ENCODE results near the gene OPA3.

OPA3 gene

GRCh38 chr19:45528149-45528743 is 56.4 kb downstream of the OPA3 start:
- no peak for DNase-seq (ENCODE audit: low read depth)
- Histone ChIP-seq H3K27me3 (replicated peaks; ENCODE audit: control insufficient read depth, insufficient read depth, low read length) (no peaks in the 10 kb centered on the region), H3K9me3 (ENCODE audit: control insufficient read depth, low read length) (no peaks in the 10 kb centered on the region), H3K4me3 (ENCODE audit: low read length) (no peak overlapping the region), H3K4me1 (ENCODE audit: control insufficient read depth, insufficient read depth, low read length) (no peaks in the 10 kb centered on the region), H3K9ac (ENCODE audit: low read length) (no peak overlapping the region), H3K36me3 (ENCODE audit: control insufficient read depth, insufficient read depth, low read length, severe bottlenecking) (peaks cover 31% of the 10 kb centered on the region)

- no peak overlapping the region for H3K4me3 ChIP-seq (ENCODE audit: low read length)
- H3K9ac ChIP-seq (ENCODE audit: low read length), result no peak overlapping the region
- no peaks in the 10 kb centered on the region for H3K9me3 ChIP-seq (ENCODE audit: control insufficient read depth, low read length)
- H3K36me3 ChIP-seq (ENCODE audit: control insufficient read depth, insufficient read depth, low read length, severe bottlenecking), result peaks cover 31% of the 10 kb centered on the region
- H3K4me1 ChIP-seq (ENCODE audit: control insufficient read depth, insufficient read depth, low read length), result no peaks in the 10 kb centered on the region
- DNase-seq (ENCODE audit: low read depth), result no peak
- H3K27me3 ChIP-seq (replicated peaks; ENCODE audit: control insufficient read depth, insufficient read depth, low read length), result no peaks in the 10 kb centered on the region
Observed at GRCh38 chr19:45527731-45528130, 56.9 kb downstream of the OPA3 start.

- H3K27me3 ChIP-seq (replicated peaks; ENCODE audit: control insufficient read depth, insufficient read depth, low read length), result no peaks in the 10 kb centered on the region
- no peaks in the 10 kb centered on the region for H3K4me1 ChIP-seq (ENCODE audit: control insufficient read depth, insufficient read depth, low read length)
- H3K36me3 ChIP-seq (ENCODE audit: control insufficient read depth, insufficient read depth, low read length, severe bottlenecking), result peaks cover 31% of the 10 kb centered on the region
- no peak overlapping the region for H3K4me3 ChIP-seq (ENCODE audit: low read length)
- no peaks in the 10 kb centered on the region for H3K9me3 ChIP-seq (ENCODE audit: control insufficient read depth, low read length)
- no peak overlapping the region for H3K9ac ChIP-seq (ENCODE audit: low read length)
- no peak for DNase-seq (ENCODE audit: low read depth)
Observed at GRCh38 chr19:45526971-45527370, 57.6 kb downstream of the OPA3 start.

GRCh38 chr19:45526143-45526542 is 58.5 kb downstream of the OPA3 start:
- Histone ChIP-seq H3K4me1 (ENCODE audit: control insufficient read depth, insufficient read depth, low read length) (no peaks in the 10 kb centered on the region), H3K4me3 (ENCODE audit: low read length) (no peak overlapping the region), H3K9me3 (ENCODE audit: control insufficient read depth, low read length) (no peaks in the 10 kb centered on the region), H3K27me3 (replicated peaks; ENCODE audit: control insufficient read depth, insufficient read depth, low read length) (no peaks in the 10 kb centered on the region), H3K9ac (ENCODE audit: low read length) (no peak overlapping the region), H3K36me3 (ENCODE audit: control insufficient read depth, insufficient read depth, low read length, severe bottlenecking) (peaks cover 31% of the 10 kb centered on the region)
- peak; percentile 63 for DNase-seq (ENCODE audit: low read depth)

GRCh38 chr19:45524575-45525129 is 60.0 kb downstream of the OPA3 start:
- H3K4me3 ChIP-seq (ENCODE audit: low read length), result no peak overlapping the region
- no peak overlapping the region for H3K9ac ChIP-seq (ENCODE audit: low read length)
- H3K4me1 ChIP-seq (ENCODE audit: control insufficient read depth, insufficient read depth, low read length), result no peaks in the 10 kb centered on the region
- DNase-seq (ENCODE audit: low read depth), result no peak
- no peaks in the 10 kb centered on the region for H3K9me3 ChIP-seq (ENCODE audit: control insufficient read depth, low read length)
- H3K27me3 ChIP-seq (replicated peaks; ENCODE audit: control insufficient read depth, insufficient read depth, low read length), result no peaks in the 10 kb centered on the region
- peaks cover 35% of the 10 kb centered on the region for H3K36me3 ChIP-seq (ENCODE audit: control insufficient read depth, insufficient read depth, low read length, severe bottlenecking)

GRCh38 chr19:45523642-45524256 is 60.9 kb downstream of the OPA3 start:
- Histone ChIP-seq H3K27me3 (replicated peaks; ENCODE audit: control insufficient read depth, insufficient read depth, low read length) (no peaks in the 10 kb centered on the region), H3K4me1 (ENCODE audit: control insufficient read depth, insufficient read depth, low read length) (no peaks in the 10 kb centered on the region), H3K9me3 (ENCODE audit: control insufficient read depth, low read length) (no peaks in the 10 kb centered on the region), H3K36me3 (ENCODE audit: control insufficient read depth, insufficient read depth, low read length, severe bottlenecking) (peaks cover 35% of the 10 kb centered on the region), H3K9ac (ENCODE audit: low read length) (no peak overlapping the region), H3K4me3 (ENCODE audit: low read length) (no peak overlapping the region)
- peak; percentile 92 for DNase-seq (ENCODE audit: low read depth)

- H3K4me1 ChIP-seq (ENCODE audit: control insufficient read depth, insufficient read depth, low read length), result no peaks in the 10 kb centered on the region
- peaks cover 40% of the 10 kb centered on the region for H3K36me3 ChIP-seq (ENCODE audit: control insufficient read depth, insufficient read depth, low read length, severe bottlenecking)
- H3K4me3 ChIP-seq (ENCODE audit: low read length), result no peak overlapping the region
- DNase-seq (ENCODE audit: low read depth), result no peak
- H3K27me3 ChIP-seq (replicated peaks; ENCODE audit: control insufficient read depth, insufficient read depth, low read length), result no peaks in the 10 kb centered on the region
- H3K9ac ChIP-seq (ENCODE audit: low read length), result no peak overlapping the region
- H3K9me3 ChIP-seq (ENCODE audit: control insufficient read depth, low read length), result no peaks in the 10 kb centered on the region
Observed at GRCh38 chr19:45522010-45522941, 62.3 kb downstream of the OPA3 start.

GRCh38 chr19:45518469-45518826 is 66.2 kb downstream of the OPA3 start:
- peaks cover 14% of the 10 kb centered on the region for H3K4me1 ChIP-seq (ENCODE audit: control insufficient read depth, insufficient read depth, low read length)

GRCh38 chr19:45517641-45518468 is 66.7 kb downstream of the OPA3 start:
- no peaks in the 10 kb centered on the region for H3K27me3 ChIP-seq (replicated peaks; ENCODE audit: control insufficient read depth, insufficient read depth, low read length)
- no peak overlapping the region for H3K9ac ChIP-seq (ENCODE audit: low read length)

More at GRCh38 chr19:45518469-45518826, 66.2 kb downstream of the OPA3 start:
- H3K27me3 ChIP-seq (replicated peaks; ENCODE audit: control insufficient read depth, insufficient read depth, low read length), result no peaks in the 10 kb centered on the region
- no peak overlapping the region for H3K9ac ChIP-seq (ENCODE audit: low read length)
- no peak for DNase-seq (ENCODE audit: low read depth)
- H3K9me3 ChIP-seq (ENCODE audit: control insufficient read depth, low read length), result no peaks in the 10 kb centered on the region
- H3K4me3 ChIP-seq (ENCODE audit: low read length), result no peak overlapping the region
- H3K36me3 ChIP-seq (ENCODE audit: control insufficient read depth, insufficient read depth, low read length, severe bottlenecking), result peaks cover 18% of the 10 kb centered on the region

GRCh38 chr19:45517238-45517637 is 67.4 kb downstream of the OPA3 start:
- DNase-seq (ENCODE audit: low read depth), result no peak
- H3K4me3 ChIP-seq (ENCODE audit: low read length), result no peak overlapping the region

More at GRCh38 chr19:45517641-45518468, 66.7 kb downstream of the OPA3 start:
- Histone ChIP-seq H3K4me3 (ENCODE audit: low read length) (no peak overlapping the region), H3K9me3 (ENCODE audit: control insufficient read depth, low read length) (no peaks in the 10 kb centered on the region), H3K36me3 (ENCODE audit: control insufficient read depth, insufficient read depth, low read length, severe bottlenecking) (peaks cover 18% of the 10 kb centered on the region), H3K4me1 (ENCODE audit: control insufficient read depth, insufficient read depth, low read length) (peaks cover 14% of the 10 kb centered on the region)
- DNase-seq (ENCODE audit: low read depth), result no peak

More at GRCh38 chr19:45517238-45517637, 67.4 kb downstream of the OPA3 start:
- Histone ChIP-seq H3K4me1 (ENCODE audit: control insufficient read depth, insufficient read depth, low read length) (peaks cover 14% of the 10 kb centered on the region), H3K9ac (ENCODE audit: low read length) (no peak overlapping the region), H3K27me3 (replicated peaks; ENCODE audit: control insufficient read depth, insufficient read depth, low read length) (no peaks in the 10 kb centered on the region), H3K9me3 (ENCODE audit: control insufficient read depth, low read length) (no peaks in the 10 kb centered on the region), H3K36me3 (ENCODE audit: control insufficient read depth, insufficient read depth, low read length, severe bottlenecking) (peaks cover 18% of the 10 kb centered on the region)

All from adipocyte (in vitro differentiated cells).